ENCODE data around the gene SLIT3.

DNA sequence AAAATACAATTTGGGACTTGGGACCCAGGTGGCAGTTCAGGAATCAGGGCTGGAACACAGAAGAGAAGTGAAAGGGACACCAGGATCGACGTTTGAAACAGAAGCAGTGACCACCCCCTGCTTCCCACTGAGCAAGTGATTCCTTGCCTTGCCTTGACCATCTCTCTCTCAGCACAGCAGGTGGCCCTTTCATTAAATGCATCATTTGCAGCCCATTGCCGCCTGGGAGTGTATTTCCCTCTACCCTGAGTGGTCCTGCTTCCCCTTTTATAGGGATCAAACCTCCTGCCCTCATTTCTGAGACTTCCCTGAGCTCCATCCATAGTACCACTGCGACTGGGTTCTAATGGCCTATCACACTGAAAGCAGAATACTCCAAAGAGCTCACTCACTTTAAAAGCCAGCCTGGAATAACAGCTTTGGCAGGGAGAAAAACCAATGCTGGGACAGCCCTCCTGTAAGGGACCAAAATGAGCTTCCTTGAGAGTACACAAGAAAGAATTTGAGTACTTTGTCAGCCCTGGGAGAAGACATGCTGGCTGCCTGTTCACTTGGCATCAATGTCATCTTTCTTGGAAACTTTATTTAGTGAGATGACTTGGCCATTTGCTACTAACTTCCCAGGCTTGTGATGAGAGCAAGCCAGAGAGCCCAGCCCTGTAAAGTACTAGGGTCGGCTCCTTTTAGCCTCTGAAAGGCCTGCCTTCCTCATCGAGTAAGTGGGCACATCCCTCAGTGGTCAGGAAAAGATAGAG is 149.7 kb downstream of the SLIT3 start:
- TF ChIP-seq, protein P1, sequence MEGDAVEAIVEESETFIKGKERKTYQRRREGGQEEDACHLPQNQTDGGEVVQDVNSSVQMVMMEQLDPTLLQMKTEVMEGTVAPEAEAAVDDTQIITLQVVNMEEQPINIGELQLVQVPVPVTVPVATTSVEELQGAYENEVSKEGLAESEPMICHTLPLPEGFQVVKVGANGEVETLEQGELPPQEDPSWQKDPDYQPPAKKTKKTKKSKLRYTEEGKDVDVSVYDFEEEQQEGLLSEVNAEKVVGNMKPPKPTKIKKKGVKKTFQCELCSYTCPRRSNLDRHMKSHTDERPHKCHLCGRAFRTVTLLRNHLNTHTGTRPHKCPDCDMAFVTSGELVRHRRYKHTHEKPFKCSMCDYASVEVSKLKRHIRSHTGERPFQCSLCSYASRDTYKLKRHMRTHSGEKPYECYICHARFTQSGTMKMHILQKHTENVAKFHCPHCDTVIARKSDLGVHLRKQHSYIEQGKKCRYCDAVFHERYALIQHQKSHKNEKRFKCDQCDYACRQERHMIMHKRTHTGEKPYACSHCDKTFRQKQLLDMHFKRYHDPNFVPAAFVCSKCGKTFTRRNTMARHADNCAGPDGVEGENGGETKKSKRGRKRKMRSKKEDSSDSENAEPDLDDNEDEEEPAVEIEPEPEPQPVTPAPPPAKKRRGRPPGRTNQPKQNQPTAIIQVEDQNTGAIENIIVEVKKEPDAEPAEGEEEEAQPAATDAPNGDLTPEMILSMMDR (IDR thresholded peaks at IDR 0.05) = no peak
- no peak for TF ChIP-seq POLR2A (IDR thresholded peaks at IDR 0.05)
